CD4-positive, alpha-beta T cell treated with Interleukin-17A for 4 hours (primary cell): Measurements from ENCODE around the gene GRAMD1B.
A peak's percentile ranks its signal among the peaks of the same experiment; 100 is the strongest.

Source experiments
- DNase-seq: peaks from one replicate; pipeline ENCODE4 v3.0.0-alpha.2; 2020; ENCODE audit warnings: mixed read lengths

GRAMD1B gene

GRCh38 chr11:123594188-123594901, 164.3 kb downstream of the GRAMD1B start:
- no peak for DNase-seq

- DNase-seq: no peak
Measured at GRCh38 chr11:123594921-123595320, 164.9 kb downstream of the GRAMD1B start.

- DNase-seq: no peak
Measured at GRCh38 chr11:123597859-123598258, 167.8 kb downstream of the GRAMD1B start.

GRCh38 chr11:123601136-123601535, 171.1 kb downstream of the GRAMD1B start:
- DNase-seq: no peak

GRCh38 chr11:123601743-123602142, 171.7 kb downstream of the GRAMD1B start:
- DNase-seq: no peak

GRCh38 chr11:123603666-123604065, 173.6 kb downstream of the GRAMD1B start:
- DNase-seq: no peak

GRCh38 chr11:123607781-123608180, 177.7 kb downstream of the GRAMD1B start:
- no peak for DNase-seq

- no peak for DNase-seq
Measured at GRCh38 chr11:123608371-123608770, 178.3 kb downstream of the GRAMD1B start.

GRCh38 chr11:123608945-123609344, 178.9 kb downstream of the GRAMD1B start:
- DNase-seq: no peak

GRCh38 chr11:123611698-123612097, 181.6 kb downstream of the GRAMD1B start:
- DNase-seq: no peak

GRCh38 chr11:123616505-123617198, 186.6 kb downstream of the GRAMD1B start:
- DNase-seq: no peak

GRCh38 chr11:123622576-123622975, 192.5 kb downstream of the GRAMD1B start:
- no peak for DNase-seq

- DNase-seq: no peak
Measured at GRCh38 chr11:123624974-123625373, 194.9 kb downstream of the GRAMD1B start.

GRCh38 chr11:123628936-123629683, 199.0 kb downstream of the GRAMD1B start:
- DNase-seq: no peak

- no peak for DNase-seq
Measured at GRCh38 chr11:123630126-123630608, 200.1 kb downstream of the GRAMD1B start.

- DNase-seq: no peak
Measured at GRCh38 chr11:123640029-123640428, 210.0 kb downstream of the GRAMD1B start.

- peak; percentile 65 for DNase-seq
Measured at GRCh38 chr11:123640677-123641494, 210.8 kb downstream of the GRAMD1B start.

GRCh38 chr11:123641495-123641840, 211.4 kb downstream of the GRAMD1B start:
- DNase-seq: no peak

GRCh38 chr11:123642435-123642834, 212.4 kb downstream of the GRAMD1B start:
- DNase-seq: no peak

- DNase-seq: no peak
Measured at GRCh38 chr11:123645286-123645975, 215.4 kb downstream of the GRAMD1B start.

GRCh38 chr11:123650901-123651300, 220.8 kb downstream of the GRAMD1B start:
- no peak for DNase-seq

GRCh38 chr11:123652599-123652998, 222.5 kb downstream of the GRAMD1B start:
- DNase-seq: no peak
